Smooth muscle cell (in vitro differentiated cells): ENCODE measurements around the gene CNGA4. TPM values are rescaled to one million over a fixed set of nuclear protein-coding genes. Genes with fewer than 3 reads are reported as not detected.
A peak's percentile ranks its signal among the peaks of the same experiment; 100 is the strongest.

Experiments used
- DNase-seq: peaks from one replicate; lab custom pipeline; 2025; ENCODE audit not compliant: unreplicated experiment; lab: John Stamatoyannopoulos, UW
- H2AFZ ChIP-seq: fragments of 200-600 bp; sonication (generic); 2 replicates; pipeline ENCODE4 v1.6.0; 2016; ENCODE audit warnings: antibody characterized with exemption, low read depth, mild to moderate bottlenecking
- H3F3A ChIP-seq: fragments of 200-600 bp; sonication (generic); 2 replicates; pipeline ENCODE4 v1.6.0; 2017; ENCODE audit warnings: antibody characterized with exemption, low read depth
- H3K27ac ChIP-seq: fragments of 200-600 bp; sonication (generic); 2 replicates; pipeline ENCODE4 v1.5.1; 2016; ENCODE audit warnings: low read depth, mild to moderate bottlenecking
- H3K27me3 ChIP-seq: fragments of 200-600 bp; sonication (generic); 2 replicates; pipeline ENCODE4 v1.6.1; 2016; ENCODE audit warnings: low read depth, mild to moderate bottlenecking
- H3K36me3 ChIP-seq: fragments of 200-600 bp; sonication (generic); 2 replicates; pipeline ENCODE4 v1.5.1; 2016; ENCODE audit warnings: low read depth
- H3K4me1 ChIP-seq: fragments of 200-600 bp; sonication (generic); 2 replicates; pipeline ENCODE4 v1.5.1; 2016; ENCODE audit warnings: low read depth
- H3K4me2 ChIP-seq: fragments of 200-600 bp; sonication (generic); 2 replicates; pipeline ENCODE4 v1.6.0; 2016; ENCODE audit warnings: mild to moderate bottlenecking
- H3K4me3 ChIP-seq: fragments of 200-600 bp; sonication (generic); 2 replicates; pipeline ENCODE4 v1.5.1; 2016; ENCODE audit warnings: mild to moderate bottlenecking
- H3K79me2 ChIP-seq: fragments of 200-600 bp; sonication (generic); 2 replicates; pipeline ENCODE4 v1.6.0; 2016; ENCODE audit warnings: low read depth, mild to moderate bottlenecking
- H3K9ac ChIP-seq: fragments of 200-600 bp; sonication (generic); 2 replicates; pipeline ENCODE4 v1.6.0; 2016; ENCODE audit warnings: low read depth
- H3K9me3 ChIP-seq: fragments of 200-600 bp; sonication (generic); replicated peaks from 2 replicates; pipeline ENCODE4 v1.5.1; 2016; ENCODE audit warnings: low read depth
- H4K20me1 ChIP-seq: fragments of 200-600 bp; sonication (generic); 2 replicates; pipeline ENCODE4 v1.6.0; 2016; ENCODE audit warnings: low read depth
- CTCF ChIP-seq: fragments of 200-600 bp; sonication (generic); IDR thresholded peaks from 2 replicates; pipeline ENCODE4 v1.5.1; 2017; ENCODE audit warnings: borderline replicate concordance, mild to moderate bottlenecking, antibody characterized with exemption; ENCODE audit not compliant: insufficient read depth, poor library complexity, severe bottlenecking
- WGBS: methylation state at CpG from one replicate; pipeline ENCODE4 v1.1.7; 2016; ENCODE audit warnings: low lambda C conversion rate; 5-methylcytosine and 5-hydroxymethylcytosine counted together
- polyA plus RNA-seq: library from polyadenylated mRNA; unstranded; fragments of >200 nt; fragmentation: Nextera tagmentation; extraction: Ambion mirVana; gene quantifications from 2 replicates; pipeline ENCODE4 v1.2.1, GENCODE V29; 2016
- total RNA-seq: library from RNA; depleted of rRNA; stranded (reverse); fragments of >200 nt; gene quantifications from 2 replicates; pipeline ENCODE4 v1.2.3, GENCODE V29; 2014

CNGA4 gene
- total and polyA plus RNA-seq, 2 experiments from 2014 or later, result 0.58 TPM; not detected in 1

GRCh38 chr11:6197466-6198200 is 41.3 kb upstream of the CNGA4 start:
- no peaks in the 10 kb centered on the region for H3F3A ChIP-seq
- H4K20me1 ChIP-seq, result no peaks in the 10 kb centered on the region
- no peaks in the 10 kb centered on the region for H3K79me2 ChIP-seq
- no peaks in the 10 kb centered on the region for H3K9me3 ChIP-seq
- 48% methylated on average over 4 of the region's 4 CpGs for WGBS
- H3K27me3 ChIP-seq, result no peaks in the 10 kb centered on the region
- H3K36me3 ChIP-seq, result no peaks in the 10 kb centered on the region
- peak overlapping the region; percentile 59 for H3K4me2 ChIP-seq
- no peak overlapping the region for H3K4me3 ChIP-seq
- no peak overlapping the region for H3K9ac ChIP-seq
- H2AFZ ChIP-seq, result no peak overlapping the region
- TF ChIP-seq CTCF, result no peak
- peak overlapping the region; percentile 36 for H3K27ac ChIP-seq
- H3K4me1 ChIP-seq, result no peaks in the 10 kb centered on the region
- no peak for DNase-seq

- H3K4me2 ChIP-seq, result no peak within 1 kb of the TSS
Measured at GRCh38 chr11:6199174-6199810, 39.6 kb upstream of the CNGA4 start, which contains the start of gene OR52W1. Gene OR52W1, plus strand, starts transcription at chr11:6199224. Its CDS starts 0 bp downstream, at chr11:6199224.

GRCh38 chr11:6200975-6201374 is 37.9 kb upstream of the CNGA4 start:
- WGBS, result 72% methylated on average over 4 of the region's 4 CpGs
- no peak for TF ChIP-seq CTCF
- H3K79me2 ChIP-seq, result no peaks in the 10 kb centered on the region
- H3K27me3 ChIP-seq, result no peaks in the 10 kb centered on the region
- no peaks in the 10 kb centered on the region for H3K4me1 ChIP-seq
- no peak overlapping the region for H3K27ac ChIP-seq
- H3F3A ChIP-seq, result no peaks in the 10 kb centered on the region
- no peak overlapping the region for H3K4me2 ChIP-seq
- no peak overlapping the region for H3K9ac ChIP-seq
- H2AFZ ChIP-seq, result no peak overlapping the region
- H3K36me3 ChIP-seq, result no peaks in the 10 kb centered on the region
- no peak overlapping the region for H3K4me3 ChIP-seq
- no peaks in the 10 kb centered on the region for H3K9me3 ChIP-seq
- no peak for DNase-seq
- no peaks in the 10 kb centered on the region for H4K20me1 ChIP-seq

More at GRCh38 chr11:6199174-6199810, 39.6 kb upstream of the CNGA4 start, which contains the start of gene OR52W1:
- Histone ChIP-seq H3K9ac (no peak within 1 kb of the TSS), H4K20me1 (no peaks in the 10 kb centered on the region), H3K79me2 (no peaks in the 10 kb centered on the region), H3K4me1 (no peaks in the 10 kb centered on the region), H2AFZ (no peak within 1 kb of the TSS), H3F3A (no peaks in the 10 kb centered on the region), H3K4me3 (no peak within 1 kb of the TSS), H3K27ac (no peak within 1 kb of the TSS), H3K36me3 (no peaks in the 10 kb centered on the region), H3K9me3 (no peaks in the 10 kb centered on the region), H3K27me3 (no peaks in the 10 kb centered on the region)
- TF ChIP-seq CTCF, result no peak
- DNase-seq, result no peak
- 98% methylated on average over 5 of the region's 5 CpGs for WGBS
